Small intestine (tissue), 7 donors: ENCODE measurements around the gene TTC29. TPM values are rescaled to one million over a fixed set of nuclear protein-coding genes. Genes with fewer than 3 reads are reported as not detected.
"Not testable (repeated sequence)": the region's sequence is repeated elsewhere in the genome, so short reads cannot be mapped to it uniquely, and the experiment has no call there.

ENCODE experiments used
- DNase-seq, 2 donors: peaks; one replicate each; pipeline versions ENCODE4 v3.0.0 to v3.0.0-alpha.2; 2013
- FAIRE-seq: peaks from 2 replicates; lab custom pipeline; 2012; peaks lifted over from hg19 to GRCh38; lab: Jason Lieb, UNC
- H3K27ac ChIP-seq, 3 donors: one replicate each; pipeline ENCODE4 v1.5.1; 2013; ENCODE audit warnings: low read length in 2 of 3, mild to moderate bottlenecking in 2 of 3, control low read depth in 1 of 3, inconsistent platforms in 1 of 3, low read depth in 1 of 3, moderate library complexity in 1 of 3
- H3K27me3 ChIP-seq, 3 donors: one replicate each; pipeline ENCODE4 v1.6.1; 2013; ENCODE audit warnings: low read length in 3 of 3, inconsistent platforms in 1 of 3; ENCODE audit not compliant: control insufficient read depth in 3 of 3, insufficient read depth in 3 of 3
- H3K36me3 ChIP-seq, 3 donors: one replicate each; pipeline ENCODE4 v1.6.1; 2013; ENCODE audit warnings: low read length in 3 of 3, inconsistent platforms in 1 of 3, low read depth in 1 of 3, mild to moderate bottlenecking in 1 of 3, moderate library complexity in 1 of 3; ENCODE audit not compliant: control insufficient read depth in 3 of 3, insufficient read depth in 2 of 3
- H3K4me1 ChIP-seq, 3 donors: one replicate each; pipeline ENCODE4 v1.6.1; 2013; ENCODE audit warnings: low read length in 2 of 3, inconsistent platforms in 1 of 3, low read depth in 1 of 3, mild to moderate bottlenecking in 1 of 3, moderate library complexity in 1 of 3; ENCODE audit not compliant: control insufficient read depth in 3 of 3, insufficient read depth in 2 of 3
- H3K4me3 ChIP-seq, 3 donors: one replicate each; pipeline ENCODE4 v1.5.1; 2013; ENCODE audit warnings: low read length in 3 of 3, control low read depth in 1 of 3, inconsistent platforms in 1 of 3, low read depth in 1 of 3, mild to moderate bottlenecking in 1 of 3, moderate library complexity in 1 of 3
- H3K9me3 ChIP-seq, 2 donors: one replicate each; pipeline ENCODE4 v1.6.1; 2013; ENCODE audit warnings: low read depth in 1 of 2, low read length in 1 of 2; ENCODE audit not compliant: control insufficient read depth in 2 of 2, insufficient read depth in 1 of 2
- WGBS, 3 donors: extraction: QIAGEN DNeasy Blood & Tissue Kit; methylation state at CpG; one replicate each; pipeline ENCODE4 v1.1.7; 2013; 5-methylcytosine and 5-hydroxymethylcytosine counted together
- polyA plus RNA-seq, 4 donors: library from polyadenylated mRNA; stranded (reverse) in 3 of 4; unstranded in 1 of 4; fragments of 200-250 nt in 3 of 4; fragments of 120-200 nt in 1 of 4; gene quantifications; one replicate each; pipeline versions ENCODE4 v1.2.1 to v1.2.3, GENCODE V29; 2013
- donor health status: healthy with polysubstance abuse.
- donor health status: control.
- donor health status: control.
- donor health status: Bipolar disorder and iron deficiency.
- donor health status: healthy.

TTC29 gene
- polyA plus RNA-seq, 4 donors, result 0.16 TPM; not detected in 3

DNA sequence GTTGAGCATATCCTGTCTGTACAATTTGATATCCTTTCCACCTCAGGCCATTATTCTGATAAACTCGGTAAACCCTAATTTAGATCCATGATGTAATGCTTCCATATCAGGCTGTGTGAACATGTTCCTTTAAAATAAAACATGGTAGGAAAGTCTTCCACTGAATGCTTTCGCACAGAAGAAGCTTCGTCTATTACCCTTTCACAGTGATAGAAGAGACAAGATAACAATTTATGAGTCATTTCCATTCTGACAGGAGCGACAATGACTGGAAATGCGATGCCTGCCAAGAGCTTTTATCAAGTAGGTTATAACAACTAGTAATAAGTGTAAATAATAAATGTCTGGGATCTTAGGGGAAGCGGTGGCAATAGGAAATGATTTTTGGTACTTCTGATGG is 98.8 kb downstream of the TTC29 start:
- H3K27ac ChIP-seq, result no peak overlapping the region
- DNase-seq (no peak), FAIRE-seq (no peak)
- no peak overlapping the region for H3K4me3 ChIP-seq
- H3K27me3 ChIP-seq, result no peaks in the 10 kb centered on the region
- H3K36me3 ChIP-seq, result no peaks in the 10 kb centered on the region
- no peaks in the 10 kb centered on the region for H3K4me1 ChIP-seq
- H3K9me3 ChIP-seq, result no peaks in the 10 kb centered on the region
- 73 to 79% (median 73%) methylated on average over 6 of the region's 6 CpGs for WGBS, 3 donors

DNA sequence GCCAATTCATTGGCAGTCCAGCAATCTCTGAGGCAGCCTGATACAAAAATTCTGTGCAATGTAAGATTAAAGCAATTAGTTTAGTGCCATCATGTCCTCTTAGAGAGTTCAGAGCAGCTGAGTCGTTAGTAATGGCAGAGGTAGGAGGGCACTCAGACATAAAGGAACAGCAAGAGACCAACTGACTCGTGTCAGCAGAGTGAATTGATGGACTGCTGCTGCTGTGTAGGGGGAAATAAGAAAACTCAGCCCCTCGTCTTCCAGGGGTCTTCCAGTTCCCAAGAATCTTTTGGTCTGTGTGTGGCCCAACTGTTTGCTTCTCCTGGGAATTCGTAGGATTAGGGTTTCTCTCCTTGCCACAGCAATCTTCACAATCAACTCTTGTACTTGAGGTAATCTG is 100.9 kb downstream of the TTC29 start:
- FAIRE-seq, result no peak
- no peak overlapping the region for H3K4me3 ChIP-seq
- no peak overlapping the region for H3K27ac ChIP-seq
- 34 to 40% (median 36%) methylated on average over 4 of the region's 4 CpGs for WGBS, 3 donors
- H3K36me3 ChIP-seq, result no peaks in the 10 kb centered on the region
- no peak for DNase-seq
- no peaks in the 10 kb centered on the region for H3K9me3 ChIP-seq
- H3K4me1 ChIP-seq, result no peaks in the 10 kb centered on the region
- no peaks in the 10 kb centered on the region for H3K27me3 ChIP-seq

DNA sequence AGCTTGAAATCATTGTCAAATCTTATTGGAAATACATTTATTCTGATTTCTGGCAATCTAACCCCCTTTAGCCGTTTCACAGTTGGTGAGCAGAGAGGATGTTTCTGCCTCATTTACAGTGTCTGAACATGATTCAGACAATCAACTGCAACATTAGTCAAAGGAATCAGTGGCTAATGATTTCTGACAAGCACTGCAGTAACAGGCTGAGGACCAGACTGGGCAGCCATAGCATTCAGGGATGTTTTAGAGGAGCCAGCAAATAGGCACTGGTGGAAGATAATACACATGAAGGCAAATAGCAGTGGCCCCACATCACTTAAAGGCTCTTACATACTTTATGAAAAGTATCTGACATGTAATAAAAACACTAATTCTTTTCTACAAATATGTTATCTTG is 102.8 kb downstream of the TTC29 start:
- DNase-seq (no peak), FAIRE-seq (no peak)
- Histone ChIP-seq H3K4me1 (no peaks in the 10 kb centered on the region), H3K9me3 (no peaks in the 10 kb centered on the region), H3K4me3 (no peak overlapping the region), H3K27ac (no peak overlapping the region), H3K27me3 (no peaks in the 10 kb centered on the region), H3K36me3 (no peaks in the 10 kb centered on the region)
- 75 to 86% (median 85%) methylated on average over 1 of the region's 1 CpG for WGBS, 3 donors

DNA sequence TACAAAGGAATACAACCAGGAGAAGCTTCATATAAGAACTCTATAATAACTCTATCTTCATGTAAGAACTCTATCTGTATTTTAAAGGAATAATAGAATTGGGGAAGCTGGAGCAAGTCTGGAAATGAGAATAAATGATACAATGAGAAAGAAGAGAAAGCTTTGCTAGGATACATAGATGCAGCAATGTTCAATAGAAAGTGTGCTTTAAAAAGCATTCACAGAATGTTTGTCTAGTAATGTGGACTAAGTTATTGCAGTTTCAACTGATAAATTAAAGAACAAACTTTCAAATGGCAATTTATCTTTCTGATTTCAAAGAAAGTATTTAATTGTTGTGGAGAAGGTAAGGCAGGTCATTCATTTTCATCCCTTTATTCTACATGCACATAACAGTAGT is 104.9 kb downstream of the TTC29 start:
- no peak for FAIRE-seq
- no peak overlapping the region for H3K27ac ChIP-seq
- H3K4me3 ChIP-seq, result no peak overlapping the region
- no peak for DNase-seq
- H3K27me3 ChIP-seq, result no peaks in the 10 kb centered on the region
- no peaks in the 10 kb centered on the region for H3K4me1 ChIP-seq
- no peaks in the 10 kb centered on the region for H3K36me3 ChIP-seq
- no peaks in the 10 kb centered on the region for H3K9me3 ChIP-seq

DNA sequence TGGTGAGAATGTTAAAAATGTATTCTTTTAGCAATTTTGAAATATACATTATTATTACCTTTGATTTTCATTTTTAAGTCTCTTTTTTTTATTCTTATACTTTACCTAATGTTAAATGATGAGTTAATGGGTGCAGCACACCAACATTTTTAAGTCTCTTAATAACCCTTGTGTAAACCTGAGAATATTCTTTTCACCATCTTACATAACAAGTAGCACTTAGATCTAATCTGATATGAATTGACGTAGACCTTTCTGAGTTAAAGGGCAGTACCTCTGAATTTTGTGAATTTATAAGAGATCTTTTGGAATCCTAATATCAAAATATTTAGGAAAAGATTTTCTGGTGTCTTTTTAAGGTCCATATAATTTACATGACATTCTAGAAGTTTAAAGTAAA is 110.6 kb downstream of the TTC29 start:
- Histone ChIP-seq H3K36me3 (no peaks in the 10 kb centered on the region), H3K4me1 (no peaks in the 10 kb centered on the region), H3K9me3 (no peaks in the 10 kb centered on the region), H3K27ac (no peak overlapping the region), H3K27me3 (no peaks in the 10 kb centered on the region), H3K4me3 (no peak overlapping the region)
- no peak for DNase-seq
- WGBS, 3 donors, result 70 to 79% (median 77%) methylated on average over 1 of the region's 1 CpG
- no peak for FAIRE-seq

DNA sequence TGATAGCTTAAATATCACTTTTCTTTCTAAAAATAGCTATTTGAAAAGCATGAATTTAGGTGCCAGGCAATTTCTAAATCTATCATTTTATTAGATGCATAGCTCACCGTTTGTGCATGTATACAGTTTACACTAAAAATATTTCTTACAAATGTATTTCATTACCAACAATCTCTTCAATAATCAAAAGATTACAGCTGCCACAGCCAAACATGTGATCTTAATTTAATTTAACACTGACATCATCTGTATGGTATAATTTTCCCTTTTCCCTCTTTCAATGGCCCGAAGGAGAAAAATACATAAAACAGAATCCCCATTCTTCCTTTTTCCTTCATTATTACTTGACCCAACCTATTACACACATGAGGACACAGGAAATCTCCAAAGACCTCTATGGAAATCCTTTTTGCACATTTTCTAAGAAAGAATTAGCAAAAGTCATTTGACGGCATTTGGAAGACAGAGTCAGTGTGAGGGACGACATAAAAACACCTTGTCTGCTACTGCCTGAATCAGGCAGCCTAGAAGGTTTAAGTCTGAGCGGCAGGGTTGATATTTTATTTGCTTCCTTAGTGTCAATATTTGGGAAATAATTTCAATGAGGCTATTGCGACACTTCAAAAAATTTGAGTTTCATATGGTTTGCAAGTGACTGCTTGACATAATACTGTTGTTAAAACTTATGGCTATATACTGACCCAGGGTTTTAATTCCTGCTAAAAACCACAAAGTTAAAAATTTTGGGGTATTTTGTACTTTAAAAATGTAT is 111.2 kb downstream of the TTC29 start:
- H3K36me3 ChIP-seq, result no peaks in the 10 kb centered on the region
- no peak overlapping the region for H3K4me3 ChIP-seq
- H3K4me1 ChIP-seq, result no peaks in the 10 kb centered on the region
- no peak for FAIRE-seq
- WGBS, 3 donors, result 65 to 76% (median 74%) methylated on average over 6 of the region's 6 CpGs
- H3K27ac ChIP-seq, result no peak overlapping the region
- H3K27me3 ChIP-seq, result no peaks in the 10 kb centered on the region
- no peak for DNase-seq
- no peaks in the 10 kb centered on the region for H3K9me3 ChIP-seq

DNA sequence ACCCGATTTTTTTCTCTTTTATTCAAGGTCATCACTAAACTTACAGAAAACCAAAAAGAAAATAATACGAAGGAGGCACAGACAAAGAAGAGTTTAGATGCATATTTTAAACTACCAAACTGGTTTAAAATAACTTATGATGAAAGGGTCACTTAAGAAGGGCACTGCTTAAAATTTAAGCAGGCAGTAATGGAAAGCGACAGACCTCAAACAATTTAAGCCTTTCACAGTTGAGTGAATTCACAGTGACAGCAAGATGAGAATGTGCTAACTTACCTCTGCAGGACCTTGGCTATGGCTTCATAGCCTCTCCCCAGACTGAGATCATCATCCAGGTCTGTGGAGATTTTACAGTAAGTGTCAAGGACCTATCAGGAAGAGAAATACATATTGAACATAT is 112.1 kb downstream of the TTC29 start:
- no peak for DNase-seq
- H3K9me3 ChIP-seq, result no peaks in the 10 kb centered on the region
- no peak overlapping the region for H3K4me3 ChIP-seq
- no peaks in the 10 kb centered on the region for H3K27me3 ChIP-seq
- no peaks in the 10 kb centered on the region for H3K36me3 ChIP-seq
- FAIRE-seq, result no peak
- 70 to 79% (median 72%) methylated on average over 3 of the region's 3 CpGs for WGBS, 3 donors
- H3K4me1 ChIP-seq, result no peaks in the 10 kb centered on the region
- H3K27ac ChIP-seq, result no peak overlapping the region

DNA sequence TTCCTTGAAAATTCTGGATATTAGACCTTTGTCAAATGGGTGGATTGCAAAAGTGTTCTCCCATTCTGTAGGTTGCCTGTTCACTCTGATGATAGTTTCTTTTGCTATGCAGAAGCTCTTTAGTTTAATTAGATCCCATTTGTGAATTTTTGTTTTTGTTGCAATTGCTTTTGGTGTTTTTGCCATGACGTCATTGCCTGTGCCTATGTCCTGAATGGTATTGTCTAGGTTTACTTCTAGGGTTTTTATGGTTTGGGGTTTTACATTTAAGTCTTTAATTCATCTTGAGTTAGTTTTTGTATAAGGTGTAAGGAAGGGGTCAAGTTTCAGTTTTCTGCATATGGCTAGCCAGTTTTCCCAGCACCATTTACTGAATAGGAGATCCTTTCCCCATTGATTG is 122.7 kb downstream of the TTC29 start:
- not testable (repeated sequence) for DNase-seq, H3K4me3 ChIP-seq, H3K4me1 ChIP-seq, H3K36me3 ChIP-seq, H3K27ac ChIP-seq, H3K27me3 ChIP-seq, FAIRE-seq, H3K9me3 ChIP-seq
- WGBS, 3 donors, result 83 to 97% (median 91%) methylated on average over 1 of the region's 1 CpG

DNA sequence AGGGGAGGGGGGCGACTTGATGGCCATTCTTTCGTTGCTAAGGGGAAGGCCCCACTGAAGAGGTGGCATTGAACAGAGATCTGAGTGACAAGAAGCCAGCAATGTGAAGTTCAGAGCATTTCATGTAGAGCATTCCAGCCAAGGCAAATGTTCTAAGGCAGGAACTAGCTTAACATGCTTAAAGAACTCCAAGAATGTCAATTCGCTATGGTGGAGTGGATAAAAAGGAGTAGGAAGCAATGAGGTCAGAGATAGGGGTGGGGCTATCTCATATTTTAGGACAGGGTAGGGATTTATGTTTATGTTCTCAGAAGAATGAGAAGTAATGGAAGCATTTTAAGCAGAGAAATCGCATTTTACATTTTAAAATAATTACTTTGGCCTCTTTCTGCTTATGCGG is 130.9 kb downstream of the TTC29 start:
- Histone ChIP-seq H3K27me3 (no peaks in the 10 kb centered on the region), H3K4me1 (no peaks in the 10 kb centered on the region), H3K9me3 (no peaks in the 10 kb centered on the region), H3K4me3 (no peak overlapping the region), H3K36me3 (no peaks in the 10 kb centered on the region), H3K27ac (no peak overlapping the region)
- DNase-seq (no peak), FAIRE-seq (no peak)
- 57 to 73% (median 72%) methylated on average over 4 to 5 of the region's 5 CpGs for WGBS, 3 donors
